ENCODE results near the gene MYH14. TPM values are rescaled to one million over a fixed set of nuclear protein-coding genes. Genes with fewer than 3 reads are reported as not detected.

The MYH14 gene
- total and polyA plus RNA-seq, 10 of the 15 experiments (the other 5 are each of a cell fraction or from before 2014, with no cell fraction given), result 0.06 to 0.69 (median 0.15) TPM; not detected in 4

- POLR2A ChIA-PET, result no interaction called here
- H3K4me3 ChIP-seq, result no peak overlapping the region
- H3K27me3 ChIP-seq (replicated peaks in 1 of 2; ENCODE audit: control insufficient read depth in 2 of 2, insufficient read depth in 2 of 2, low read length in 1 of 2), result no peaks in the 10 kb centered on the region
- no peaks in the 10 kb centered on the region for H4K20me1 ChIP-seq (ENCODE audit: control insufficient read depth, insufficient read depth)
- RAD21 ChIA-PET (ENCODE audit: unreplicated experiment), result no interaction called here
- FAIRE-seq (no peak), DNase-seq (ENCODE audit: low read depth, low spot score) (no peak), ATAC-seq (no peak)
- H3K36me3 ChIP-seq (ENCODE audit: control insufficient read depth in 2 of 2, insufficient read depth in 2 of 2, low read length in 1 of 2), result no peaks in the 10 kb centered on the region
- BruUV-seq (replicated peaks), result no TSS peak
- no peaks in the 10 kb centered on the region for H3K4me1 ChIP-seq (ENCODE audit: control insufficient read depth, insufficient read depth, low read length)
- no peaks in the 10 kb centered on the region for H3K79me2 ChIP-seq (ENCODE audit: control insufficient read depth, insufficient read depth, low read length)
- TF ChIP-seq ELK1 (IDR thresholded peaks at IDR 0.05; ENCODE audit: low read depth, low read length), result no peak
- TF ChIP-seq PAX5 (IDR thresholded peaks at IDR 0.05; ENCODE audit: borderline replicate concordance, low read depth, low read length), result no peak
- TF ChIP-seq, protein P1, sequence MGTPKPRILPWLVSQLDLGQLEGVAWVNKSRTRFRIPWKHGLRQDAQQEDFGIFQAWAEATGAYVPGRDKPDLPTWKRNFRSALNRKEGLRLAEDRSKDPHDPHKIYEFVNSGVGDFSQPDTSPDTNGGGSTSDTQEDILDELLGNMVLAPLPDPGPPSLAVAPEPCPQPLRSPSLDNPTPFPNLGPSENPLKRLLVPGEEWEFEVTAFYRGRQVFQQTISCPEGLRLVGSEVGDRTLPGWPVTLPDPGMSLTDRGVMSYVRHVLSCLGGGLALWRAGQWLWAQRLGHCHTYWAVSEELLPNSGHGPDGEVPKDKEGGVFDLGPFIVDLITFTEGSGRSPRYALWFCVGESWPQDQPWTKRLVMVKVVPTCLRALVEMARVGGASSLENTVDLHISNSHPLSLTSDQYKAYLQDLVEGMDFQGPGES (IDR thresholded peaks at IDR 0.05), result no peak
- TF ChIP-seq, protein P2, sequence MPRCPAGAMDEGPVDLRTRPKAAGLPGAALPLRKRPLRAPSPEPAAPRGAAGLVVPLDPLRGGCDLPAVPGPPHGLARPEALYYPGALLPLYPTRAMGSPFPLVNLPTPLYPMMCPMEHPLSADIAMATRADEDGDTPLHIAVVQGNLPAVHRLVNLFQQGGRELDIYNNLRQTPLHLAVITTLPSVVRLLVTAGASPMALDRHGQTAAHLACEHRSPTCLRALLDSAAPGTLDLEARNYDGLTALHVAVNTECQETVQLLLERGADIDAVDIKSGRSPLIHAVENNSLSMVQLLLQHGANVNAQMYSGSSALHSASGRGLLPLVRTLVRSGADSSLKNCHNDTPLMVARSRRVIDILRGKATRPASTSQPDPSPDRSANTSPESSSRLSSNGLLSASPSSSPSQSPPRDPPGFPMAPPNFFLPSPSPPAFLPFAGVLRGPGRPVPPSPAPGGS (IDR thresholded peaks at IDR 0.05; ENCODE audit: borderline replicate concordance, insufficient read depth, low read depth, low read length, poor library complexity, severe bottlenecking), result no peak
- TF ChIP-seq GABPA (IDR thresholded peaks at IDR 0.05; ENCODE audit: low read depth), result no peak
- TF ChIP-seq MEF2B (IDR thresholded peaks at IDR 0.05; ENCODE audit: partially characterized antibody, poor library complexity, severe bottlenecking), result no peak
- TF ChIP-seq NR2F1 (conservative IDR thresholded peaks at IDR 0.05), result no peak
- no peak for TF ChIP-seq SREBF2 (IDR thresholded peaks at IDR 0.05; ENCODE audit: low read length)
- TF ChIP-seq SUPT20H (IDR thresholded peaks at IDR 0.05; ENCODE audit: borderline replicate concordance, control insufficient read depth, low read depth, low read length), result no peak
- TF ChIP-seq TCF12 (IDR thresholded peaks at IDR 0.05; ENCODE audit: low read depth, low read length), result no peak
- TF ChIP-seq RFX5 (IDR thresholded peaks at IDR 0.05; ENCODE audit: low read depth, low read length), result no peak
- no peak for TF ChIP-seq TARDBP (IDR thresholded peaks at IDR 0.05; ENCODE audit: borderline replicate concordance)
- no peak for TF ChIP-seq CHD2 (IDR thresholded peaks at IDR 0.05; ENCODE audit: borderline replicate concordance, low read depth, low read length)
- no peak for TF ChIP-seq IRF4 (IDR thresholded peaks at IDR 0.05; ENCODE audit: low read depth, low read length)
- no peak for TF ChIP-seq NFXL1 (IDR thresholded peaks at IDR 0.05; ENCODE audit: borderline replicate concordance)
- TF ChIP-seq SMARCA5 (IDR thresholded peaks at IDR 0.05), result no peak
- no peak for TF ChIP-seq YY1 (IDR thresholded peaks at IDR 0.05; ENCODE audit: low read depth, low read length)
- no peak overlapping the region for H2AFZ ChIP-seq (ENCODE audit: control insufficient read depth, low read depth, low read length)
- in situ Hi-C loops (cut with MboI) (no loop called here), intact Hi-C loops (cut with micrococcal nuclease; ENCODE audit: unreplicated experiment) (no loop called here)
- CTCF ChIA-PET, result no interaction called here
- H3K9ac ChIP-seq (ENCODE audit: control insufficient read depth, insufficient read depth, low read length), result no peak overlapping the region
- WGBS (ENCODE audit: insufficient coverage, insufficient replicate concordance, low lambda C conversion rate, missing lambda C conversion rate), result 53% methylated on average over 18 of the region's 18 CpGs
- peaks cover 4% of the 10 kb centered on the region; the same call in 2 of the 3 replicates for H3K9me3 ChIP-seq (replicated peaks; ENCODE audit: control insufficient read depth, insufficient read depth, low read length)
- no peak overlapping the region for H3K4me2 ChIP-seq (ENCODE audit: control insufficient read depth, insufficient read depth)
- SMC1A ChIA-PET (ENCODE audit: uncharacterized antibody, unreplicated experiment), result no interaction called here
- no peak overlapping the region for H3K27ac ChIP-seq (ENCODE audit: control insufficient read depth, insufficient read depth)
Measured at GRCh38 chr19:50286443-50286842, 83.0 kb downstream of the MYH14 start.

All from GM12878 (cell line).